Measurements from ENCODE around the gene PRSS48.

The PRSS48 gene

GRCh38 chr4:151324124-151324751, 47.3 kb downstream of the PRSS48 start:
- peak overlapping the region; percentile 68 for H3K4me3 ChIP-seq (replicated peaks; ENCODE audit: low read depth, low read length)
- TF ChIP-seq CTCF (IDR thresholded peaks at IDR 0.05; ENCODE audit: low read length, missing control alignments) = no peak
- DNase-seq (ENCODE audit: low read depth) = no peak

GRCh38 chr4:151324752-151325110, 47.8 kb downstream of the PRSS48 start:
- peak overlapping the region; percentile 68 for H3K4me3 ChIP-seq (replicated peaks; ENCODE audit: low read depth, low read length)
- no peak for TF ChIP-seq CTCF (IDR thresholded peaks at IDR 0.05; ENCODE audit: low read length, missing control alignments)
- peak; percentile 30 for DNase-seq (ENCODE audit: low read depth)

GRCh38 chr4:151325111-151325948, 48.4 kb downstream of the PRSS48 start, which contains the start of gene SH3D19:
Gene SH3D19 (minus strand): TSS chr4:151325605. CDS start chr4:151325352, 253 bp downstream.
- TF ChIP-seq CTCF (IDR thresholded peaks at IDR 0.05; ENCODE audit: low read length, missing control alignments) = no peak
- DNase-seq (ENCODE audit: low read depth) = peak; percentile 81
- H3K4me3 ChIP-seq (replicated peaks; ENCODE audit: low read depth, low read length) = peak within 1 kb of the TSS; percentile 68

- DNase-seq (ENCODE audit: low read depth) = no peak
- TF ChIP-seq CTCF (IDR thresholded peaks at IDR 0.05; ENCODE audit: low read length, missing control alignments) = no peak
- peak overlapping the region; percentile 68 for H3K4me3 ChIP-seq (replicated peaks; ENCODE audit: low read depth, low read length)
These were observed 48.9 kb downstream of the PRSS48 start for GRCh38 chr4:151325949-151326246.

- H3K4me3 ChIP-seq (replicated peaks; ENCODE audit: low read depth, low read length) = no peak overlapping the region
- no peak for DNase-seq (ENCODE audit: low read depth)
- no peak for TF ChIP-seq CTCF (IDR thresholded peaks at IDR 0.05; ENCODE audit: low read length, missing control alignments)
These were observed 52.5 kb downstream of the PRSS48 start for GRCh38 chr4:151329217-151330007.

- no peak for DNase-seq (ENCODE audit: low read depth)
- no peak overlapping the region for H3K4me3 ChIP-seq (replicated peaks; ENCODE audit: low read depth, low read length)
- no peak for TF ChIP-seq CTCF (IDR thresholded peaks at IDR 0.05; ENCODE audit: low read length, missing control alignments)
These were observed 54.5 kb downstream of the PRSS48 start for GRCh38 chr4:151331276-151332042.
